ENCODE measurements around the gene RBMX2.

RBMX2 gene

DNA sequence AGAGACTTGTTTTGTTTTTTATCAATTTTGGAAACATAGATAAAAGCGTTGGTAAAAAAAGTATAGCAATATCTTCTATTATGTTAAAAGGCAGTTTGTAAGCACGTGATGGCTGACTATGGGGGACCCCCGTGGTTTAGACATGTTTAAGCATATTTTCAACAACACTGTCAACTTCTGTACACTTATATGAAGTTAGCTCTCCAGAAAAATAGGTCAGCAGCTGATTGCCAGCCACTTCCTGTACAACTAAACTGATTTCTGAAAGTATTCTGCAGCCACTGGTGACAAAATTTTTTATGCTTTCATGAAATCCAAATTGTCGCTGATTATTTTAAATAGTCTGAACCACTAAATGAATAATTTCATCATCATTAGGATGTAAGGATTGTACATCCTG lies 45.2 kb downstream of the RBMX2 start:
- DNase-seq (ENCODE audit: low read depth in 2 of 2), result no peak
